ENCODE measurements around the gene EFCAB8. TPM values are rescaled to one million over a fixed set of nuclear protein-coding genes. Genes with fewer than 3 reads are reported as not detected.

The EFCAB8 gene
- total RNA-seq, 1 experiment from 2014 or later = not detected

DNA sequence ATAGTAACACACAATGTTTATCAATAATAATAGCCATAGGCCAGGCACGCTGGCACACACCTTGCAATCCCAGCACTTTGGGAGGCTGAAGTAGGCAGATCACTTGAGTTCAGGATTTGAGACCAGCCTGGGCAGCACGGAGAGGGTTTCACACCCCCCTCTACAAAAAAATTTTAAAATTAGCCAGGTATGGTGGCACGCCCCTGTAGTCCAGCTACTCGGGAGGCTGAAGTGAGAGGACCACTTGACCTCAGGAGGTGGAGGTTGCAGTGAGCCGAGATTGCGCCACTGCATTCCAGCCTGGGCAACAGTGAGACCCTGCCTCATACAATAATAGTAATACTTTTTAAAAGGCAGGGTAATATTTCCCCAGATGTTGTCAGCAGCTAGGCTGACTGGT, 46.8 kb upstream of the EFCAB8 start:
- Histone ChIP-seq H2AFZ (no peak overlapping the region), H4K20me1 (ENCODE audit: insufficient read depth) (no peaks in the 10 kb centered on the region), H3K9me3 (ENCODE audit: insufficient read depth, low read depth) (no peaks in the 10 kb centered on the region), H3K36me3 (ENCODE audit: low read depth) (no peaks in the 10 kb centered on the region), H3K4me2 (no peak overlapping the region), H3F3A (ENCODE audit: insufficient read depth, low read depth) (no peaks in the 10 kb centered on the region), H3K79me2 (ENCODE audit: low read depth) (no peaks in the 10 kb centered on the region), H3K9me2 (ENCODE audit: insufficient read depth) (no peaks in the 10 kb centered on the region), H3K27me3 (ENCODE audit: insufficient read depth, low read depth) (no peaks in the 10 kb centered on the region), H3K27ac (no peak overlapping the region), H3K4me1 (replicated peaks; ENCODE audit: insufficient read depth) (no peaks in the 10 kb centered on the region), H3K4me3 (no peak overlapping the region)
- TF ChIP-seq EZH2 (IDR thresholded peaks at IDR 0.05; ENCODE audit: low read depth) = no peak
- TF ChIP-seq, protein P1, sequence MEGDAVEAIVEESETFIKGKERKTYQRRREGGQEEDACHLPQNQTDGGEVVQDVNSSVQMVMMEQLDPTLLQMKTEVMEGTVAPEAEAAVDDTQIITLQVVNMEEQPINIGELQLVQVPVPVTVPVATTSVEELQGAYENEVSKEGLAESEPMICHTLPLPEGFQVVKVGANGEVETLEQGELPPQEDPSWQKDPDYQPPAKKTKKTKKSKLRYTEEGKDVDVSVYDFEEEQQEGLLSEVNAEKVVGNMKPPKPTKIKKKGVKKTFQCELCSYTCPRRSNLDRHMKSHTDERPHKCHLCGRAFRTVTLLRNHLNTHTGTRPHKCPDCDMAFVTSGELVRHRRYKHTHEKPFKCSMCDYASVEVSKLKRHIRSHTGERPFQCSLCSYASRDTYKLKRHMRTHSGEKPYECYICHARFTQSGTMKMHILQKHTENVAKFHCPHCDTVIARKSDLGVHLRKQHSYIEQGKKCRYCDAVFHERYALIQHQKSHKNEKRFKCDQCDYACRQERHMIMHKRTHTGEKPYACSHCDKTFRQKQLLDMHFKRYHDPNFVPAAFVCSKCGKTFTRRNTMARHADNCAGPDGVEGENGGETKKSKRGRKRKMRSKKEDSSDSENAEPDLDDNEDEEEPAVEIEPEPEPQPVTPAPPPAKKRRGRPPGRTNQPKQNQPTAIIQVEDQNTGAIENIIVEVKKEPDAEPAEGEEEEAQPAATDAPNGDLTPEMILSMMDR (conservative IDR thresholded peaks at IDR 0.05) = no peak
- intact Hi-C loops (cut with micrococcal nuclease; ENCODE audit: unreplicated experiment) = no loop called here
- BruUV-seq (replicated peaks) = no TSS peak
- ChIA-PET CTCF (no interaction called here), POLR2A (ENCODE audit: unreplicated experiment) (no interaction called here)
- no peak for DNase-seq

DNA sequence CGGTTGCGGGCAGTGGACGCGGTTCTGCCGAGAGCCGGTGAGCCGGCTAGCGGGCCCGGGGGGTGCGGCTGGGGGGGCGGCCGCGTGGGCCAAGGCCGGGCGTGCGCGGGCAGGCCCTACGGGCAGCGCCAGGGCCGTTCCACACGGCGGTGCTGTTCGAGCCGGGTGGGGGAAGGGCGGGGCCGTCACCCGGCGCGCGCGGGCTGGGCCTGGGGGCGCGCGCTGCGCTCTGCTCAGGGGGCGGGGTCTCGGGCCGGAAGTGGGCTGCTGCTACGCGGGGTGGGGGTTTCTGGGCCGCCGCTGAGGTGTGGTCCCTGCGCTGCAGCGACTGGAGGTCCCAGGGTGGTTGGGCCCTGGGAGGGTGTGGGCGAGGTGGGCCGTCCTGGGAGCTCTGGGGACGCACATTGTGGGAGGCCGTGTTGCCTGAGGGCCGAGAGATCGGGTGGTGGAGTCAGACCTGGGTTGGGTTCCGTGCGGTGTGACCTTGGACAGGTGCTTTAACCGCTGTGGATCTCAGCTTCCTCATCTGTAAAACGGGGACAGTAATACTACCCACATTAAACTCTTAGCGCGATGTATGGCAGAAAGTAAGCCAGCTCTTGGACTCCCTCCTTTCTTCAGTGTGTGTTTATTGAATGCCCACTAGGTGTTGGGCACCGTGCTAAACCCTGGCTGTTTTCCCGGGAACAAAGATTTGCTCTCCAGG, 38.6 kb upstream of the EFCAB8 start:
- H3K9me2 ChIP-seq (ENCODE audit: insufficient read depth) = no peaks in the 10 kb centered on the region
- TF ChIP-seq EZH2 (IDR thresholded peaks at IDR 0.05; ENCODE audit: low read depth) = no peak
- TF ChIP-seq, protein P1 (conservative IDR thresholded peaks at IDR 0.05) = no peak
- H4K20me1 ChIP-seq (ENCODE audit: insufficient read depth) = peaks cover 49% of the 10 kb centered on the region
- H3K4me3 ChIP-seq = peak overlapping the region; percentile 76
- no peaks in the 10 kb centered on the region for H3K27me3 ChIP-seq (ENCODE audit: insufficient read depth, low read depth)
- ChIA-PET CTCF (interaction anchor here (0.7 kb wide), 1 partner anchor 32 kb away, joined by 10 read pairs; no protein-coding TSS in a partner anchor), POLR2A (ENCODE audit: unreplicated experiment) (interaction anchor here (0.6 to 0.7 kb wide), 6 partner anchors 27 to 969 kb away, joined by 3 to 26 read pairs (median 10); no protein-coding TSS in a partner anchor)
- H3K4me1 ChIP-seq (replicated peaks; ENCODE audit: insufficient read depth) = peaks cover 34% of the 10 kb centered on the region
- intact Hi-C loops (cut with micrococcal nuclease; ENCODE audit: unreplicated experiment) = no loop called here
- H3K9me3 ChIP-seq (ENCODE audit: insufficient read depth, low read depth) = no peaks in the 10 kb centered on the region
- peak overlapping the region; percentile 90 for H3K4me2 ChIP-seq
- peaks cover 51% of the 10 kb centered on the region for H3K79me2 ChIP-seq (ENCODE audit: low read depth)
- H3K36me3 ChIP-seq (ENCODE audit: low read depth) = no peaks in the 10 kb centered on the region; the same call in 1 of the 2 replicates
- no TSS peak for BruUV-seq (replicated peaks)
- H3K27ac ChIP-seq = peak overlapping the region; percentile 50; the same call in 1 of the 2 replicates
- H3F3A ChIP-seq (ENCODE audit: insufficient read depth, low read depth) = no peaks in the 10 kb centered on the region
- no peak for DNase-seq
- peak overlapping the region; percentile 57; the same call in 1 of the 2 replicates for H2AFZ ChIP-seq

DNA sequence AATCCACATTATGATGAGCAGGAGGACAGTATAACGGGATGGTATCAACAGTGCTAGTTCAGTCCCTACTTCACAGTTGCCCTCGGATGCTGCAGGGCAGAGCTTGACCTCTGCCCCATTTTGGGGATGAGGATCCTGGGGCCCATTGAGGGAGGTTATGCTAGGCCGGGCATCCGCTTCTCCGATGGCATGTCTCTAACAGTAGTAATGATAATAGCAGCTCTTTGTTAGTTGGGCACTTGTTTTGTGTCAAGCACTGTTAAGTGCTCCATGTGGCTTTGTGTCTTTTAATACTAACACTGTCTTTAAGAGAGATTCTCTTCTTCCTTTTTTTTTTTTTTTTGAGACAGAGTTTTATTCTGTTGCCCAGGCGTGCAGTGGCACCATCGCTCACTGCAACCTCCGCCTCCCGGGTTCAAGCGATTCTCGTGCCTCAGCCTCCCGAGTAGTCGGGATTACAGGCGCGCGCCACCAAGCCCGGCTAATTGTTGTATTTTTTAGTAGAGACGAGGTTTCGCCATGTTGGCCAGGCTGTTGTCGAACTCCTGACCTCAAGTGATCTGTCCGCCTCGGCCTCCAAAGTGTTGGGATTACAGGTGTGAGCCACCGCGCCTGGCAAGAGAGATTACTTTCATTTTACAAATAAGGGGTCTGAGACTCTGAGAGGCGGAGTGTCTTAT, 37.9 kb upstream of the EFCAB8 start:
- Histone ChIP-seq H3K4me3 (peak overlapping the region; percentile 76), H3K79me2 (ENCODE audit: low read depth) (peaks cover 56% of the 10 kb centered on the region), H3K9me2 (ENCODE audit: insufficient read depth) (no peaks in the 10 kb centered on the region), H3K27me3 (ENCODE audit: insufficient read depth, low read depth) (no peaks in the 10 kb centered on the region), H4K20me1 (ENCODE audit: insufficient read depth) (peaks cover 52% of the 10 kb centered on the region), H3K27ac (peak overlapping the region; percentile 50; the same call in 1 of the 2 replicates), H3K9me3 (ENCODE audit: insufficient read depth, low read depth) (no peaks in the 10 kb centered on the region), H3K4me1 (replicated peaks; ENCODE audit: insufficient read depth) (peaks cover 34% of the 10 kb centered on the region), H3F3A (ENCODE audit: insufficient read depth, low read depth) (no peaks in the 10 kb centered on the region), H3K4me2 (peak overlapping the region; percentile 90), H3K36me3 (ENCODE audit: low read depth) (no peaks in the 10 kb centered on the region; the same call in 1 of the 2 replicates), H2AFZ (0 out of 2 replicates have a peak overlapping the region, but pooled peaks have one; percentile 57)
- ChIA-PET CTCF (interaction anchor here (0.7 kb wide), 1 partner anchor 33 kb away, joined by 10 read pairs; no protein-coding TSS in a partner anchor), POLR2A (ENCODE audit: unreplicated experiment) (no interaction called here)
- no TSS peak for BruUV-seq (replicated peaks)
- intact Hi-C loops (cut with micrococcal nuclease; ENCODE audit: unreplicated experiment) = no loop called here
- no peak for DNase-seq
- TF ChIP-seq EZH2 (IDR thresholded peaks at IDR 0.05; ENCODE audit: low read depth) = no peak
- TF ChIP-seq, protein P1 (conservative IDR thresholded peaks at IDR 0.05) = no peak
